OCI-LY7 (cell line): Measurements from ENCODE around the gene GALNT15.

Experiments used
- EZH2phosphoT487 ChIP-seq: fragments of 200-600 bp; sonication (generic); IDR thresholded peaks from 2 replicates; pipeline ENCODE4 v1.6.1; 2018; ENCODE audit warnings: low read depth, borderline replicate concordance, mild to moderate bottlenecking, mixed run types, antibody characterized with exemption, low read length, moderate library complexity, mixed read lengths
- TF ChIP-seq, protein P1 (sequence below): fragments of 200-600 bp; sonication (generic); conservative IDR thresholded peaks from 2 replicates; pipeline ENCODE4 v1.5.1; 2014; ENCODE audit warnings: mild to moderate bottlenecking, antibody characterized with exemption, low read length, moderate library complexity, mixed read lengths

DNA sequence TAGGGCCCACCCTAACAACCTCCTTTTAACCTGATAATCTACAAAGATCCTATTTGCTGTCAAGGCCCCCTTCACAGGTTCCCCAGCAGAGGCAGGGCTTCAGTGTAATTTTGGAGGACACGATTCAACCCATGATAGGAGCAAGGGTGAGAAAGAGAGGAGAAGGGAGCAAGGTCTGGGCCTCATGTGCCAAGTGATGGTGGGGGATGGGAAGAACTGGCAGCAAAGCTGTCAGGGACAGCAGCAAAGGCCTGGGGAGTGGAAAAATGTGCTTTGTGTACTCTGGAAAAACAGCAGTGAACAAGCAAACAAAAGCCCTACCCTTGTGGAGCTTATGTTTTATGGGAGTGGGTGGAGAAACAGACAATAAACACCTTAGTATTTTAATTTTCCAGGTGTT, 2.7 kb upstream of the GALNT15 start:
- TF ChIP-seq, protein P1, sequence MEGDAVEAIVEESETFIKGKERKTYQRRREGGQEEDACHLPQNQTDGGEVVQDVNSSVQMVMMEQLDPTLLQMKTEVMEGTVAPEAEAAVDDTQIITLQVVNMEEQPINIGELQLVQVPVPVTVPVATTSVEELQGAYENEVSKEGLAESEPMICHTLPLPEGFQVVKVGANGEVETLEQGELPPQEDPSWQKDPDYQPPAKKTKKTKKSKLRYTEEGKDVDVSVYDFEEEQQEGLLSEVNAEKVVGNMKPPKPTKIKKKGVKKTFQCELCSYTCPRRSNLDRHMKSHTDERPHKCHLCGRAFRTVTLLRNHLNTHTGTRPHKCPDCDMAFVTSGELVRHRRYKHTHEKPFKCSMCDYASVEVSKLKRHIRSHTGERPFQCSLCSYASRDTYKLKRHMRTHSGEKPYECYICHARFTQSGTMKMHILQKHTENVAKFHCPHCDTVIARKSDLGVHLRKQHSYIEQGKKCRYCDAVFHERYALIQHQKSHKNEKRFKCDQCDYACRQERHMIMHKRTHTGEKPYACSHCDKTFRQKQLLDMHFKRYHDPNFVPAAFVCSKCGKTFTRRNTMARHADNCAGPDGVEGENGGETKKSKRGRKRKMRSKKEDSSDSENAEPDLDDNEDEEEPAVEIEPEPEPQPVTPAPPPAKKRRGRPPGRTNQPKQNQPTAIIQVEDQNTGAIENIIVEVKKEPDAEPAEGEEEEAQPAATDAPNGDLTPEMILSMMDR, result no peak
- TF ChIP-seq EZH2phosphoT487, result no peak
